Breast epithelium (tissue), 4 donors: Measurements from ENCODE around the gene CTSE. TPM values are rescaled to one million over a fixed set of nuclear protein-coding genes. Genes with fewer than 3 reads are reported as not detected.
"Not testable (repeated sequence)": the region's sequence is repeated elsewhere in the genome, so short reads cannot be mapped to it uniquely, and the experiment has no call there.

ENCODE experiments used
- DNase-seq, 2 donors: peaks; one replicate each; pipeline ENCODE4 v3.0.0-alpha.2; 2019; ENCODE audit warnings: low spot score in 2 of 2
- H3K27ac ChIP-seq, 2 donors: fragments of 200-600 bp; sonication (generic) in 1 of 2; one replicate each; pipeline ENCODE4 v1.5.1; 2016 to 2019; ENCODE audit warnings: mild to moderate bottlenecking in 1 of 2
- H3K27me3 ChIP-seq, 2 donors: fragments of 200-600 bp; sonication (generic) in 1 of 2; one replicate each; pipeline versions ENCODE4 v1.5.1 to v1.6.0; 2017 to 2019; ENCODE audit warnings: control low read depth in 1 of 2, mild to moderate bottlenecking in 1 of 2
- H3K36me3 ChIP-seq: fragments of 200-600 bp; one replicate; pipeline ENCODE4 v1.5.1; 2019
- H3K4me1 ChIP-seq, 2 donors: fragments of 200-600 bp; sonication (generic); one replicate each; pipeline ENCODE4 v1.5.1; 2016 to 2019; ENCODE audit warnings: control low read depth in 1 of 2
- H3K4me3 ChIP-seq, 3 donors: fragments of 200-600 bp; sonication (generic); 1 replicate in 2 of 3; 2 replicates in 1 of 3; pipeline ENCODE4 v1.5.1; 2016 to 2019; ENCODE audit warnings: mild to moderate bottlenecking in 3 of 3, moderate library complexity in 2 of 3
- H3K9me3 ChIP-seq, 2 donors: fragments of 200-600 bp; sonication (generic) in 1 of 2; one replicate each; pipeline ENCODE4 v1.5.1; 2016 to 2019; ENCODE audit warnings: control low read depth in 1 of 2
- POLR2A ChIP-seq: fragments of 450-650 bp; IDR thresholded peaks from one replicate; pipeline ENCODE4 v1.6.1; 2016; ENCODE audit warnings: antibody characterized with exemption, mild to moderate bottlenecking, moderate library complexity
- POLR2AphosphoS5 ChIP-seq, 3 donors: sonication (generic); formaldehyde crosslinking; IDR thresholded peaks; one replicate each; pipeline ENCODE4 v1.6.1; 2017; ENCODE audit warnings: antibody characterized with exemption in 3 of 3
- intact Hi-C: fragments of 100-400 bp; cut with DNase I; formaldehyde crosslinking; loops from one replicate; pipeline ENCODE4 v1.15.1; 2023; ENCODE audit warnings: low total_unique reads
- total RNA-seq, 3 donors: library from RNA; depleted of rRNA; stranded (reverse); fragments of >200 nt; gene quantifications; one replicate each; pipeline ENCODE4 v1.1.0, GENCODE V29; 2016
- TF ChIP-seq, protein P1 (sequence below), 3 donors: fragments of 450-650 bp; IDR thresholded peaks; one replicate each; pipeline ENCODE4 v1.5.1; 2016 to 2017; ENCODE audit warnings: antibody characterized with exemption in 3 of 3, mild to moderate bottlenecking in 3 of 3, moderate library complexity in 3 of 3

Gene CTSE
- total RNA-seq, 3 donors from 2014 or later: under 0.01 TPM; not detected in 2

DNA sequence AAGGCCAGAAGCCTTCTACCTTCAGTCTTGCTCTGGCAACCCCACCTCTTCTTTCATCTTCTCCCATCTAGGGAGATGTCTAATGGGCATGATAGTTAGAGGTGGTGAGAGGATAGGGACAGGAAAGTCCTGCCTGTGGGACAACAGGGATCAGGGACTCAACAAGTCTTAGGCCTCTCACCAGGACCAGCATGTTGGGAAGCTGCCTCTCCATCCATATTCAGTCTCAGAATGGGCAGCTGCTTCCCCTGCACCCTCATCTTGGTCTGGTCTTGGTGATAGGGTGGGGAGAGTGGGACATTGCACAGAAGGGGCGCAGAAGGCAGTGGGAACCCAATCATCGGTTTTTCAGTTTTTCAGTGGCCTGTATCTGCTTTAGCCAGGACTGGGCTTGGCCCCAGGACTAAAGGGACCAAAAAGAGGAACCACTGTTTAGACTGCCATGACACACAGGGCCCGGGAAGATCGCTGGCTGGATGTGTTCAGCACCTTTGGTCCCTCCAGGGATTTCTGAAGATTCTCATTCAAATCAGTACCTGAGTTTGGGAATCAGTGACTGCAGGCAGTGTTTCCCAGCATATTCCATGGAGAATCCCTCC is 42.0 kb upstream of the CTSE start:
- H3K9me3 ChIP-seq: no peaks in the 10 kb centered on the region
- H3K27me3 ChIP-seq: no peaks in the 10 kb centered on the region
- intact Hi-C loops: no loop called here
- no peak overlapping the region for H3K4me3 ChIP-seq
- H3K27ac ChIP-seq: no peak overlapping the region
- H3K36me3 ChIP-seq: no peaks in the 10 kb centered on the region
- DNase-seq: no peak
- H3K4me1 ChIP-seq: no peaks in the 10 kb centered on the region
- TF ChIP-seq, protein P1, sequence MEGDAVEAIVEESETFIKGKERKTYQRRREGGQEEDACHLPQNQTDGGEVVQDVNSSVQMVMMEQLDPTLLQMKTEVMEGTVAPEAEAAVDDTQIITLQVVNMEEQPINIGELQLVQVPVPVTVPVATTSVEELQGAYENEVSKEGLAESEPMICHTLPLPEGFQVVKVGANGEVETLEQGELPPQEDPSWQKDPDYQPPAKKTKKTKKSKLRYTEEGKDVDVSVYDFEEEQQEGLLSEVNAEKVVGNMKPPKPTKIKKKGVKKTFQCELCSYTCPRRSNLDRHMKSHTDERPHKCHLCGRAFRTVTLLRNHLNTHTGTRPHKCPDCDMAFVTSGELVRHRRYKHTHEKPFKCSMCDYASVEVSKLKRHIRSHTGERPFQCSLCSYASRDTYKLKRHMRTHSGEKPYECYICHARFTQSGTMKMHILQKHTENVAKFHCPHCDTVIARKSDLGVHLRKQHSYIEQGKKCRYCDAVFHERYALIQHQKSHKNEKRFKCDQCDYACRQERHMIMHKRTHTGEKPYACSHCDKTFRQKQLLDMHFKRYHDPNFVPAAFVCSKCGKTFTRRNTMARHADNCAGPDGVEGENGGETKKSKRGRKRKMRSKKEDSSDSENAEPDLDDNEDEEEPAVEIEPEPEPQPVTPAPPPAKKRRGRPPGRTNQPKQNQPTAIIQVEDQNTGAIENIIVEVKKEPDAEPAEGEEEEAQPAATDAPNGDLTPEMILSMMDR (IDR thresholded peaks at IDR 0.05): no peak
- TF ChIP-seq POLR2A: no peak
- no peak for TF ChIP-seq POLR2AphosphoS5 (IDR thresholded peaks at IDR 0.05)

- H3K4me1 ChIP-seq, H3K27ac ChIP-seq, H3K27me3 ChIP-seq, H3K4me3 ChIP-seq, H3K36me3 ChIP-seq, DNase-seq, intact Hi-C loops, H3K9me3 ChIP-seq: not testable (repeated sequence)
Observed at GRCh38 chr1:206064501-206064900, 40.8 kb upstream of the CTSE start.

- H3K36me3 ChIP-seq, H3K4me3 ChIP-seq, intact Hi-C loops, H3K4me1 ChIP-seq, H3K27me3 ChIP-seq, H3K9me3 ChIP-seq, H3K27ac ChIP-seq, DNase-seq: not testable (repeated sequence)
Observed at GRCh38 chr1:206064001-206064400, 40.3 kb upstream of the CTSE start.

DNA sequence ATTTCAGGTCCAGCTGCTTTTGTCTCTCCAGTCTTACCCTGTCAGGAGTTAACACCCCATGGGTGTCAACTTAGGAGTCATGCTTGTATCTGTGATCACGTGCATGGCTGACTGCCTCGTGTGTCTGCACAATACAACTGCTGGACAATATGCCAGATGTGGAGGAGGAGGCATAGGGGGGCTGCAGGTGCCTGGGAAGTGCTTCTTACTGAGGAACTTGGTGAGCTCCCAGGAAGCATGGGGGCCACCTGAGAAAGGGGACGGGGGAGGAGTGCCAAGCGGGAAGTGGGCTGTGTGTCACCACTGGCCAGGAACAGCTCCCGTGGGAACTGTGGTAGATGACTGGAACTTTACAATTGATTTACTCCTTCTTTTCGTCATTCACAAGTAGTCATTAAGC is 38.8 kb upstream of the CTSE start:
- no peaks in the 10 kb centered on the region for H3K27me3 ChIP-seq
- no peak for TF ChIP-seq POLR2A
- no peak for TF ChIP-seq POLR2AphosphoS5 (IDR thresholded peaks at IDR 0.05)
- TF ChIP-seq, protein P1 (IDR thresholded peaks at IDR 0.05): no peak
- H3K4me1 ChIP-seq: no peaks in the 10 kb centered on the region
- intact Hi-C loops: no loop called here
- H3K4me3 ChIP-seq: no peak overlapping the region
- H3K9me3 ChIP-seq: no peaks in the 10 kb centered on the region
- no peaks in the 10 kb centered on the region for H3K36me3 ChIP-seq
- DNase-seq: no peak
- H3K27ac ChIP-seq: no peak overlapping the region

GRCh38 chr1:206060844-206061243 is 37.1 kb upstream of the CTSE start:
- Histone ChIP-seq H3K4me1 (no peaks in the 10 kb centered on the region), H3K9me3 (no peaks in the 10 kb centered on the region), H3K4me3 (no peak overlapping the region), H3K27me3 (no peaks in the 10 kb centered on the region), H3K27ac (no peak overlapping the region), H3K36me3 (no peaks in the 10 kb centered on the region)
- intact Hi-C loops: no loop called here
- no peak for DNase-seq
- TF ChIP-seq, protein P1 (IDR thresholded peaks at IDR 0.05): no peak
- TF ChIP-seq POLR2A: no peak
- no peak for TF ChIP-seq POLR2AphosphoS5 (IDR thresholded peaks at IDR 0.05)

DNA sequence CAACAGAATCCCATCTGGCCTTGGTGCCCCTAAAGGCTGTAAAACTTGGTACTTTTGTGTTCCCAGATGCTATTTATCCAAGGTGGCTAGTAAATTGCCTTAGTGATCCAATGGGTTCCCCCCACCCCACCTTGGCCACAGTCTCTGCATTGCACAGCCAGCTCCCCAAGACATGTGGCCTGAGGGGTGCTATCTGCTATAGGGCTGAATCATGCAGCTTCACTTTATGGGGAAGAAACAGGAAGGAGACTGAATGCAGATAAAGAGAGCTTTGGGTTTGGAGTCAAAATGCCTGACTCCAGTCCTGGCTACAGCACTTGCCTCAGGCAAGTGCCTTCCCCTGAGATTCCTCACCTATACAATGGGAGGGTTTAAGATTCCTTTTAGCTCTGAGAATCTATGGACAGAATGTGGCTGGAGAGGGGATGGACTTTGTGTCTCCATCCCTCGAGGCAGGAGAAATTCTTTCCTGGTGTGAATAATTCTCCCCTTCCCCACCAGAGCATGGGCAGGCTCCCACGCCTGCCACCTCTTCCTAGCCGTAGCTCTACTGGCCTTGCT is 35.7 kb upstream of the CTSE start:
- H3K4me3 ChIP-seq: no peak overlapping the region
- no peaks in the 10 kb centered on the region for H3K4me1 ChIP-seq
- intact Hi-C loops: no loop called here
- no peak overlapping the region for H3K27ac ChIP-seq
- DNase-seq: no peak
- TF ChIP-seq, protein P1 (IDR thresholded peaks at IDR 0.05): no peak
- no peak for TF ChIP-seq POLR2A
- no peak for TF ChIP-seq POLR2AphosphoS5 (IDR thresholded peaks at IDR 0.05)
- no peaks in the 10 kb centered on the region for H3K36me3 ChIP-seq
- H3K27me3 ChIP-seq: no peaks in the 10 kb centered on the region
- H3K9me3 ChIP-seq: no peaks in the 10 kb centered on the region
